ENCODE measurements around the gene TECPR2. TPM values are rescaled to one million over a fixed set of nuclear protein-coding genes. Genes with fewer than 3 reads are reported as not detected.

The TECPR2 gene
- total and polyA plus RNA-seq, 4 donors, result 2.0 to 12.6 (median 5.2) TPM

GRCh38 chr14:102507857-102508312 is 145.1 kb downstream of the TECPR2 start:
- TF ChIP-seq FOXA1 (IDR thresholded peaks at IDR 0.05) (no peak), NR2F2 (IDR thresholded peaks at IDR 0.05) (no peak), JUND (IDR thresholded peaks at IDR 0.05) (no peak), CTCF (IDR thresholded peaks at IDR 0.05; ENCODE audit: low read depth, low read length, missing input control) (no peak), RXRA (IDR thresholded peaks at IDR 0.05) (no peak), GABPA (IDR thresholded peaks at IDR 0.05 in 1 of 2, conservative IDR thresholded peaks at IDR 0.05 in 1 of 2) (no peak), FOXA2 (IDR thresholded peaks at IDR 0.05) (no peak), SP1 (IDR thresholded peaks at IDR 0.05) (no peak), RAD21 (IDR thresholded peaks at IDR 0.05) (no peak), HNF4G (IDR thresholded peaks at IDR 0.05) (no peak), YY1 (IDR thresholded peaks at IDR 0.05) (no peak), REST (IDR thresholded peaks at IDR 0.05) (no peak), ZBTB33 (IDR thresholded peaks at IDR 0.05) (no peak), HNF4A (conservative IDR thresholded peaks at IDR 0.05) (no peak), MAX (IDR thresholded peaks at IDR 0.05) (no peak)
- H3K27ac ChIP-seq (ENCODE audit: low read depth in 1 of 2, low read length in 2 of 2), result peak overlapping the region; percentile 71 to 89
- no peak overlapping the region for H3K4me3 ChIP-seq (ENCODE audit: low read depth in 1 of 3, low read length in 3 of 3)
- no peaks in the 10 kb centered on the region for H3K9me3 ChIP-seq (ENCODE audit: control insufficient read depth in 4 of 4, low read length in 3 of 4)
- 93% methylated on average over 21 of the region's 21 CpGs for WGBS
- no peaks in the 10 kb centered on the region for H3K27me3 ChIP-seq (ENCODE audit: control insufficient read depth in 4 of 4, insufficient read depth in 4 of 4, low read length in 3 of 4)
- H3K36me3 ChIP-seq (ENCODE audit: control insufficient read depth in 4 of 4, insufficient read depth in 3 of 4, low read depth in 1 of 4, low read length in 3 of 4), result peaks cover 0 to 3% (median 0%) of the 10 kb centered on the region in 4 donors
- peaks cover 0 to 5% (median 3%) of the 10 kb centered on the region in 4 donors for H3K4me1 ChIP-seq (ENCODE audit: control insufficient read depth in 4 of 4, insufficient read depth in 4 of 4, low read length in 3 of 4)
- no peak for DNase-seq (ENCODE audit: low spot score)
- H3K9ac ChIP-seq (ENCODE audit: low read depth in 1 of 2, low read length in 2 of 2), result no peak overlapping the region

GRCh38 chr14:102508410-102508773 is 145.7 kb downstream of the TECPR2 start:
- Histone ChIP-seq H3K4me1 (ENCODE audit: control insufficient read depth in 4 of 4, insufficient read depth in 4 of 4, low read length in 3 of 4) (peaks cover 0 to 5% (median 3%) of the 10 kb centered on the region in 4 donors), H3K36me3 (ENCODE audit: control insufficient read depth in 4 of 4, insufficient read depth in 3 of 4, low read depth in 1 of 4, low read length in 3 of 4) (peaks cover 0 to 3% (median 0%) of the 10 kb centered on the region in 4 donors), H3K9me3 (ENCODE audit: control insufficient read depth in 4 of 4, low read length in 3 of 4) (no peaks in the 10 kb centered on the region), H3K9ac (ENCODE audit: low read depth in 1 of 2, low read length in 2 of 2) (peak overlapping the region in 1 of 2 donors; percentile 61), H3K27ac (ENCODE audit: low read depth in 1 of 2, low read length in 2 of 2) (peak overlapping the region; percentile 71 to 89), H3K4me3 (ENCODE audit: low read depth in 1 of 3, low read length in 3 of 3) (peak overlapping the region in 1 of 3 donors; percentile 75), H3K27me3 (ENCODE audit: control insufficient read depth in 4 of 4, insufficient read depth in 4 of 4, low read length in 3 of 4) (no peaks in the 10 kb centered on the region)
- 51% methylated on average over 14 of the region's 14 CpGs for WGBS
- DNase-seq (ENCODE audit: low spot score), result peak; percentile 84
- no peak for TF ChIP-seq RAD21 (IDR thresholded peaks at IDR 0.05)
- TF ChIP-seq FOXA2 (IDR thresholded peaks at IDR 0.05), result no peak
- TF ChIP-seq JUND (IDR thresholded peaks at IDR 0.05), result no peak
- TF ChIP-seq ZBTB33 (IDR thresholded peaks at IDR 0.05), result no peak
- TF ChIP-seq GABPA (IDR thresholded peaks at IDR 0.05 in 1 of 2, conservative IDR thresholded peaks at IDR 0.05 in 1 of 2), result no peak
- no peak for TF ChIP-seq HNF4G (IDR thresholded peaks at IDR 0.05)
- no peak for TF ChIP-seq EGR1 (IDR thresholded peaks at IDR 0.05; ENCODE audit: low read depth in 2 of 2)
- no peak for TF ChIP-seq SP1 (IDR thresholded peaks at IDR 0.05)
- no peak for TF ChIP-seq ATF3 (IDR thresholded peaks at IDR 0.05)
- TF ChIP-seq MAX (IDR thresholded peaks at IDR 0.05), result no peak
- TF ChIP-seq YY1 (IDR thresholded peaks at IDR 0.05), result no peak
- TF ChIP-seq REST (IDR thresholded peaks at IDR 0.05), result no peak
